Osteocyte (in vitro differentiated cells): ENCODE results near the gene ARHGAP8. TPM values are rescaled to one million over a fixed set of nuclear protein-coding genes. Genes with fewer than 3 reads are reported as not detected.

Experiments
- DNase-seq: peaks from one replicate; pipeline ENCODE4 v3.0.0; 2021; ENCODE audit warnings: mixed read lengths; ENCODE audit not compliant: unreplicated experiment; ENCODE audit errors: extremely low spot score
- H3K27ac Mint-ChIP-seq: one replicate; pipeline ENCODE4 v1.8.0; 2021; ENCODE audit warnings: mild to moderate bottlenecking, mixed read lengths; ENCODE audit not compliant: unreplicated experiment
- H3K27me3 Mint-ChIP-seq: one replicate; pipeline ENCODE4 v1.8.0; 2021; ENCODE audit warnings: mixed read lengths; ENCODE audit not compliant: unreplicated experiment
- H3K36me3 Mint-ChIP-seq: one replicate; pipeline ENCODE4 v1.8.0; 2021; ENCODE audit warnings: mixed read lengths; ENCODE audit not compliant: unreplicated experiment
- H3K4me1 Mint-ChIP-seq: one replicate; pipeline ENCODE4 v1.8.0; 2021; ENCODE audit warnings: mixed read lengths; ENCODE audit not compliant: unreplicated experiment
- H3K4me3 Mint-ChIP-seq: one replicate; pipeline ENCODE4 v1.8.0; 2021; ENCODE audit warnings: mild to moderate bottlenecking, moderate library complexity, mixed read lengths; ENCODE audit not compliant: unreplicated experiment
- H3K9me3 Mint-ChIP-seq: one replicate; pipeline ENCODE4 v1.8.0; 2021; ENCODE audit warnings: mixed read lengths; ENCODE audit not compliant: unreplicated experiment
- total RNA-seq: library from RNA; stranded (reverse); gene quantifications from 2 replicates; pipeline ENCODE4 v1.2.1, GENCODE V29; 2021
- TF ChIP-seq, protein P1 (sequence below): fragments of 200-600 bp; sonication (generic); IDR thresholded peaks from 2 replicates; pipeline ENCODE4 v1.5.0; 2021; ENCODE audit warnings: antibody characterized with exemption, mild to moderate bottlenecking, moderate library complexity

The ARHGAP8 gene
- total RNA-seq, 1 donor from 2014 or later, result 0.89 TPM

DNA sequence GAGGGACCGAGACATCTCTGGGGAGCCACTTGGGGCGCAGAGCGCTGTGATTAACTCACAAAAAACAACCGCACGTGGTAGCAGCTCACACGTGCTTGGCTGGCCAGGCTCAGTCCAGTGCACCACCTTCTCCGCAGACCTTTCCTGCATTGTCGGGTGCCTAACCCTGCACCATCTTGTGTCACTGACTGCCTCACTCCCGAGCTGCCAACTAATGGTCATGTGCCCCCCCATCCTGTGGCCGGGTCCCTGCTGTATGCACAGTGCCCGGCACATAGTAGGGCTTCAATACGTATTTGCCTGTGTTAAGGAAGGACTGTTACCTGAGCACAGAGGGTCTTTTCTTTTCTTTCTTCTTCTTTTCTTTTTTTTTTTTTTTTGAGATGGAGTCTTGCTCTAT, 71.9 kb downstream of the ARHGAP8 start:
- Mint-ChIP-seq H3K4me1 (no peaks in the 10 kb centered on the region), H3K27ac (no peak overlapping the region), H3K36me3 (no peaks in the 10 kb centered on the region), H3K9me3 (no peaks in the 10 kb centered on the region), H3K27me3 (peaks cover 12% of the 10 kb centered on the region), H3K4me3 (no peak overlapping the region)
- DNase-seq, result no peak
- TF ChIP-seq, protein P1, sequence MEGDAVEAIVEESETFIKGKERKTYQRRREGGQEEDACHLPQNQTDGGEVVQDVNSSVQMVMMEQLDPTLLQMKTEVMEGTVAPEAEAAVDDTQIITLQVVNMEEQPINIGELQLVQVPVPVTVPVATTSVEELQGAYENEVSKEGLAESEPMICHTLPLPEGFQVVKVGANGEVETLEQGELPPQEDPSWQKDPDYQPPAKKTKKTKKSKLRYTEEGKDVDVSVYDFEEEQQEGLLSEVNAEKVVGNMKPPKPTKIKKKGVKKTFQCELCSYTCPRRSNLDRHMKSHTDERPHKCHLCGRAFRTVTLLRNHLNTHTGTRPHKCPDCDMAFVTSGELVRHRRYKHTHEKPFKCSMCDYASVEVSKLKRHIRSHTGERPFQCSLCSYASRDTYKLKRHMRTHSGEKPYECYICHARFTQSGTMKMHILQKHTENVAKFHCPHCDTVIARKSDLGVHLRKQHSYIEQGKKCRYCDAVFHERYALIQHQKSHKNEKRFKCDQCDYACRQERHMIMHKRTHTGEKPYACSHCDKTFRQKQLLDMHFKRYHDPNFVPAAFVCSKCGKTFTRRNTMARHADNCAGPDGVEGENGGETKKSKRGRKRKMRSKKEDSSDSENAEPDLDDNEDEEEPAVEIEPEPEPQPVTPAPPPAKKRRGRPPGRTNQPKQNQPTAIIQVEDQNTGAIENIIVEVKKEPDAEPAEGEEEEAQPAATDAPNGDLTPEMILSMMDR, result no peak

GRCh38 chr22:44825310-44826150, 73.2 kb downstream of the ARHGAP8 start:
- Mint-ChIP-seq H3K4me3 (no peak overlapping the region), H3K4me1 (no peaks in the 10 kb centered on the region), H3K27me3 (peaks cover 10% of the 10 kb centered on the region), H3K36me3 (no peaks in the 10 kb centered on the region), H3K9me3 (no peaks in the 10 kb centered on the region), H3K27ac (no peak overlapping the region)
- TF ChIP-seq, protein P1, result no peak
- DNase-seq, result no peak

GRCh38 chr22:44827666-44828190, 75.4 kb downstream of the ARHGAP8 start:
- no peak overlapping the region for H3K27ac Mint-ChIP-seq
- TF ChIP-seq, protein P1, result no peak
- no peaks in the 10 kb centered on the region for H3K36me3 Mint-ChIP-seq

GRCh38 chr22:44828193-44828592, 75.8 kb downstream of the ARHGAP8 start:
- no peak overlapping the region for H3K27ac Mint-ChIP-seq
- H3K9me3 Mint-ChIP-seq, result no peaks in the 10 kb centered on the region
- peaks cover 10% of the 10 kb centered on the region for H3K27me3 Mint-ChIP-seq
- TF ChIP-seq, protein P1, result peak; percentile 33
- H3K4me1 Mint-ChIP-seq, result no peaks in the 10 kb centered on the region
- H3K36me3 Mint-ChIP-seq, result no peaks in the 10 kb centered on the region
- no peak overlapping the region for H3K4me3 Mint-ChIP-seq
- DNase-seq, result no peak

More at GRCh38 chr22:44827666-44828190, 75.4 kb downstream of the ARHGAP8 start:
- no peak for DNase-seq
- H3K4me3 Mint-ChIP-seq, result no peak overlapping the region
- H3K27me3 Mint-ChIP-seq, result peaks cover 9% of the 10 kb centered on the region
- H3K9me3 Mint-ChIP-seq, result no peaks in the 10 kb centered on the region
- no peaks in the 10 kb centered on the region for H3K4me1 Mint-ChIP-seq

- DNase-seq, result no peak
- Mint-ChIP-seq H3K4me3 (no peak overlapping the region), H3K36me3 (no peaks in the 10 kb centered on the region), H3K27me3 (peaks cover 17% of the 10 kb centered on the region), H3K9me3 (peaks cover 7% of the 10 kb centered on the region), H3K27ac (no peak overlapping the region), H3K4me1 (no peaks in the 10 kb centered on the region)
- TF ChIP-seq, protein P1, result no peak
Observed at GRCh38 chr22:44831885-44832284, 79.5 kb downstream of the ARHGAP8 start.
